Ureter (tissue), 1 donor: Measurements from ENCODE around the gene TMEM121. TPM values are rescaled to one million over a fixed set of nuclear protein-coding genes. Genes with fewer than 3 reads are reported as not detected.

Experiments
- DNase-seq: peaks from one replicate; pipeline ENCODE4 v3.0.0-alpha.2; 2020; ENCODE audit warnings: low spot score
- total RNA-seq: library from RNA; stranded (reverse); gene quantifications from one replicate; pipeline ENCODE4 v1.2.4, GENCODE V29; 2023
- donor health status: DM: yes; HTN: yes; CAD: no.

The TMEM121 gene
- total RNA-seq, 1 donor from 2014 or later = 1.1 TPM

DNA sequence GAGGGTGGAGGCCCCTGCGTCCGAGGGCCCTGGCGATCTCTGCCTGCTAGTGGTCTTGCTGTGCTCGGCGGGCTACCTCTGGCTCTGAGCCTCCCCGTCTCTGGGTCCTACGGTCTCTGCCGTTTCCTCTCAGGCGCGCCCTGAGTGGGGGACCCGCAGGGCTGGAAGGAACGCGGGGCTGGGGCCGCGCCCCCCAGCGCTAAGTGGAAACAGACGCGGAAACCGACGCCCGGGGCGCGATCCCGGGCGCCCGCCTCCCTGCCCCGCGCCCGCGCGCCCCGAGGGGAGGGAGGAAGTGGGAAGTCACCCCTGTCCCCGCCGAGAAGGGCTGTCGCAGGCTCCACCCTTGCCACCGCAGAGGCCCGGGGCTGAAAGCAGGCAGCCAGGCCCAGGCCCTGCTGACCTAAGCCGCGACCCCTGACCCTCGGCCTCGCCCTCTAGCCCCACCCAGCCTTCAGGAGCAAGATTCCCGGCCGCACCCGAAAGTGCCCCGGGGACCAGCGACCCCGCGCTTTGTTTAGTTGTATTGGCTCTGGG lies 38.9 kb upstream of the TMEM121 start:
- no peak for DNase-seq

DNA sequence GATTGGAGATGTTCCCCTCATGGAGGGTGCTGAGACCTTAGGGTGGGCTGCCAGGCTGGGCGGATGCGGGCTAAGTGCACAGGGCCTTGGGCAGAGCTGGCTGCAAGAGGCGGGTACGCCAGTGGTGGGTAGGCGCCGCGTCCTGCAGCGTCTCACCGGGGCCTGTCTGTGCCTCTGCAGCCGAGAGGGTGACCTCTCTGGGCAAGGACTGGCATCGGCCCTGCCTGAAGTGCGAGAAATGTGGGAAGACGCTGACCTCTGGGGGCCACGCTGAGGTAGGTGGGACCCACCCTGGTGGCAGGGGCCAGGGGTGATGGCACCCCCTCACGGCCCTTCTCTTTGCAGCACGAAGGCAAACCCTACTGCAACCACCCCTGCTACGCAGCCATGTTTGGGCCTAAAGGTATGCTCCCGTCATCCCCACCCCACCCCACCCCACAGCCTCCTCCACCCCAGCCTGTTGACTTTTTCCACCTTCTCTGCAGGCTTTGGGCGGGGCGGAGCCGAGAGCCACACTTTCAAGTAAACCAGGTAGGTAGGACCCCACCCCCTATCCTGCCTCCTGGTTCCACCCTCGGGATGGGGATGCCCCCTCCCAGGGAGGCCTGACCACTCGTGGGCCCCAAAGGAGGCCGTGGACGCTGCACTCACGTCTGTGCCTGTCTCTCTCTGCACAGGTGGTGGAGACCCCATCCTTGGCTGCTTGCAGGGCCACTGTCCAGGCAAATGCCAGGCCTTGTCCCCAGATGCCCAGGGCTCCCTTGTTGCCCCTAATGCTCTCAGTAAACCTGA lies 38.2 kb upstream of the TMEM121 start:
- no peak for DNase-seq

DNA sequence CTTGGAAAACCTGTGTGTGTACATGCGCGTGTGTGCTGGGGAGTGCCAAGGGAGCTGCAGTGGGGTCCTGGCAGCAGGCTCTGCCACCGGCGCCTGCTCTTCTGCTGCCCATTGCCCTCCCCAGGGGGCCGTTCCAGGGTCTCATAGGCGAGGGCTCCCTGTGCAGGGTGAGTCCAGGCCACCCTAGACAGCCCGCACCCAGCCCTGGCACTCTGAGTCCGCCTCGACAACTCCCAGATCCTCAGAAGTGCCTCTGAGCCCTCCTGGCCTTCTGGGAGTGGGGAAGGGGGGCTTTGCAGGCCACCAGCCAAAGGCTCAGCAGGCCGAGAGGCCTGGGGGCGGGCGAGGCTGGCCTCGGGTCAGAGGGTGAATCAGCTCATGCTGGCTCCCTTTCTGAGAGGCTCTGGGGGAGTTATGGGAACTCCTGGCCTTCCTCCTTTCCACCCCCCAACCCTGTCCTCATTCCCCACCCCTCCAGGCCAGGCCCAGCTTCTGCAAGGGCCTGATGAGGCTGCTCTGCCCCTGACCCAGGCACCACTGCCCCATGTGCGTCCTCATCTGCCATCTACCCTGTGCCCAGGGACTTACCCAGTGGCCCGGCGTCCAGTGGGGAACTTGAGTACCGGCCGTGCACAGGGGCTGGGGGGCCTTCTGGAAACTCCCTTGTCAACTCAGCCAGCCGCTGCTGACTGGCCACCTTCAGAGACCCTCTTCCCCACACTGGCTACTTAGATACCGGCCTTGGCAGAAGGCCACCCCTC lies 37.4 kb upstream of the TMEM121 start:
- no peak for DNase-seq

DNA sequence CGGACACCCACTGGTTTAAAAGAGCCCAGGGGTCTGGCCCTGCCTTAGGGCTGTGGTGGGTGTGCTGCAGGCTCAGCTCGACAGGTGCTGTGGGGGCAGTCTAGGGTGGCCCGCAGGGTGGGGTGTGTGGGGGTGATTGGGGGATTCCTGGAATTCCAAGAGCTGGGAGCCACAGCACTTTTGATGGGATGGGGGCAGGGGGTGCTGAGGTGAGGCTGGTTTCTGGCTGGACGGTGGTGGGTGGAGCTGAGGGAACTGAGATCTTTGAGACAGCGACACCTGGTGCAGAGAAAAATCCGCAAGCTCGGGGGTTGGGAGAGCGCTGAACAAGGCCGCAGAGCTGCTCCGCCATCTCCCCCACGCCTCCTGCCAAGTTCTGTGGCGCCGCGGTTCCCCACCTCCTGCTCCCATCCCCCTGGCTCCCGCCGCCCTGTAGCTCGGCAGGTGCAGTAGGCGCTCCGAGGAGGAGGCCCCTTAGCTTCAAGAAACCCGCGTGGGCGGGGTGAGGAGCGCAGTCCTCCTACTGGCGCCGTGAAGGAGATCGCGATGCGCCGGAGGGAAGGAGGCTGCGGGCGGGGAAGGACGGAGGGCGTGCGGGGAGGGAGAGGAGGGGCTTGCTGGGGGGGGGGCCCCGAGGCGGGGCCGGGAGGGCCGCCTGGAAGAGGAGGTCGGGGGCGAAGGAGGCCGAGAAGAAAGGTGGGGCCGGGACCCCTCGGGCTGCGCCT lies 36.7 kb upstream of the TMEM121 start:
- DNase-seq = peak; percentile 93

DNA sequence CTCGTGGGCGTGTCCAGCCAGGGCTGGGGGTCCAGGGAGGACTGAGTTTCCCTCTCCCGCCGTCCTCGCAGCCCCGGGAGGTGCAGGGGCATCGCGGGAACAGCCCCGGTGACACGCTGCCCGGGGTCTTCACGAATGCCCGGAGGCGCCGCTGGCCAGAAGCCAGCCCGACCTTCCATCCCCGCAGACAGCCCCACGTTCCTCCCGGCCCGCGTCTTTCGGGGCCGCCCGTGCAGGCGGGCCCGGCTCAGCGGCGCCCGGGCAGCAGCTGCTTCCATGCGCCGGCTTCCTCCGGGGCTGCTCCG lies 36.2 kb upstream of the TMEM121 start:
- no peak for DNase-seq

DNA sequence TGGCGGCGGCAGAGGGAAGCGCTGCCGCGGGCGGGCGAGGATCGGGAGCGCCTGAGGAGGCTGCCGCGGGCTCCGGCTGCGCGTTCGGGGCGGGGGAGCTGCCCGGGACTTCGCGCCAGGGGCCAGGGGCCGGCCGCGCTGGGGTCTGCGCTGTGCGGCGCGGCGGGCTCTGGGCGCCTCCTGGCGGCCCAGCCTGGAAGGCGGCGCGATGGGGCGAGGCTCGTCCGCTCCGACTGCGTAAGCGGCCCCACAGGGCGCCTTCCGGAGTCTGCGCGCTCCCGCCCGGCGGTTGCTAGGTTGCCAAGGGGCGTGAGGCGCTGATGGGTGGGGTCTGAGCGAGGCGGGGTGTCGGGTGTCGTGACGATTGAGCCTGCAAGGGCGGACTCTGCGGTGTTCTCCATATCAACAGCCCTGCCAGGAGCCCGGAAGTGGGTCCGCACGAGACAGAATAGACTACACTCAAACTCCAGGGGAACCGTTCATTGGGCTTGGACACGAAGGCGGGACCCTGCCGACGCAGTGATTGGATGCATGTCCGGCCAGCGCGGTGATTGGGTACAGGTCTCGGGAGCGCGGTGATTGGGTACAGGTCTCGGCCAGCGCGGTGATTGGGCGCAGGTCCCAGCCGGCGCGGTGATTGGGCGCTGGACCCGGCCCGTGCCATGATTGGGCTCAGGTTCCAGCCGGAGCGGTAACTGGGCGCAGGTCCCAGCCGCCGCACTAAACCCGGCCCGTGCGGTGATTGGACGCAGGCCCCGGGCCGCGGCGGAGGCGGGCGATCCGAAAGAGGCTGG lies 35.6 kb upstream of the TMEM121 start, which contains the start of gene TEDC1:
TEDC1 (plus strand) TSS at position 675 of the 794 bp plus-strand sequence. CDS start 130 bp downstream, outside the sequence.
- peak; percentile 99 for DNase-seq

DNA sequence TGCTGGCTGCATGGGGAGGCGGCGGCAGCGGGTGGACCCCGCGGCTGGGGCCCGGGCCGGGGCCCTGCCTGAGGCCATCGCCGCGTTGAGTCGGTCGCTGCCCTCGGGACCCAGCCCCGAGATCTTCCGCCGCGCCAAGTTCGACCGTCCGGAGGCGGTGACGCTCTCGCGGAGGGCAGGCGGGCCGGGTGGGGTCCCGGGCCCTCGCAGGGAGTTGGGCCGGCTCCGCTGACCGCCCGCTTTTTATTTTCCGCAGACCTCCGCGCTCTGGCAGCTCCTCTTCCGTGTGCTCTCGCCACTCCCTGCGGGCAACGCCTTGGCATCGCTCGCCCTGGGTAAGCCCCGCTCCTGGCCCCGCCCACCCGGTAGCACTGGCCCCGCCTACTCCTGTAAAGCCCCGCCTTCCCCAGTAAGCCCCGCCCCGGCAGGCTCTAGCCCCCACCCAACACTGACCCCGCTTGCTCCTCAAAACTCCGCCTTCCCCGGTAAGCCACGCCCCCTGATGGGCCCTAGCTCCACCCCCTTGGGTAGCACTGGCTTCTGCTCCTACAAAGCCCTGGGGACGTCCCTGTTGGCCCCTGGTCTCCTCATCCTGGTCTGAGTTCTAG lies 34.9 kb upstream of the TMEM121 start:
- DNase-seq = peak; percentile 82

DNA sequence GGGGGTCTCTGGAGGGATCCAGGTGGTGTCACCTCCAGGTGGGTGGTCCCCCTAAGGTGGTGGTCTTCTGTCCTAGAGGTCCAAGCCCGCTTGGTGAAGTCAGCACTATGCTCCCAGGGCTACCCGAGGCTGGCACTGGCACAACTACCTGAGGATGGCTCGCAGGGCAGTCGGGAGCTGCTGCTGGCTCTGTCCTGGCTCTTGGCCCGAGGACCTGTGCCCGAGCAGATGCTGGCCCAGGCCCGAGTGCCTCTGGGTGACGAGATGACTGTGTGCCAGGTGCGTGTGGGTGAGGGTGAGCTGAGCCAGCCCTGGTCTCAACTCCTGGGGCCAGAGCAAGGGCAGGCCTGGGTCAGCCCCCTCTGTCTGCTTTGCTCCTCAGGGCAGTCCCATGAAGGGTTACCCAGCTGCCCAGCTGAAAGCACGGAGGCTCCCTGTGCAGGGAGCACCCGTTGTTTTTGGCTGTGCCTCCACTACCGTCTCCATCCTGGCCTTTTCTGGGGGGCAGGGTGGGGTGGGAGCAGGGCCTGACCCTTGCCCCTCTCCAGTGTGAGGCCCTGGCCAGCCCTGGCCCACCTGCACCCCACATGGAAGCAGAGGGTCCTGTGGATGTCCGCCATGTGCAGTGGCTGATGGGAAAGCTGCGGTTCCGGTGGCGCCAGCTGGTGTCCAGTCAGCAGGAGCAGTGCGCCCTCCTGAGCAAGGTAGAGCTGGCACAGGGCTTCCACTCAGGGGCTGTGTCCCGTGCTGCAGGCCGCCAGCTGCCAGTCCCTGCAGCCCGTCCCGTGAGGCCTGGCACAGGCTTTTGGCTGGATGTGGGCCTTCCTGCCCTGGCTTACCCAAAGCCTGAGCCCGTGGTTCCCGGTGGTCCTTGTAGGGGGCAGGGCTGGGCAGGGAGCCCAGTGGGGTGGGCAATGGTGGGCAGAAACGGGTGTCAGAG lies 34.1 kb upstream of the TMEM121 start:
- peak; percentile 50 for DNase-seq

DNA sequence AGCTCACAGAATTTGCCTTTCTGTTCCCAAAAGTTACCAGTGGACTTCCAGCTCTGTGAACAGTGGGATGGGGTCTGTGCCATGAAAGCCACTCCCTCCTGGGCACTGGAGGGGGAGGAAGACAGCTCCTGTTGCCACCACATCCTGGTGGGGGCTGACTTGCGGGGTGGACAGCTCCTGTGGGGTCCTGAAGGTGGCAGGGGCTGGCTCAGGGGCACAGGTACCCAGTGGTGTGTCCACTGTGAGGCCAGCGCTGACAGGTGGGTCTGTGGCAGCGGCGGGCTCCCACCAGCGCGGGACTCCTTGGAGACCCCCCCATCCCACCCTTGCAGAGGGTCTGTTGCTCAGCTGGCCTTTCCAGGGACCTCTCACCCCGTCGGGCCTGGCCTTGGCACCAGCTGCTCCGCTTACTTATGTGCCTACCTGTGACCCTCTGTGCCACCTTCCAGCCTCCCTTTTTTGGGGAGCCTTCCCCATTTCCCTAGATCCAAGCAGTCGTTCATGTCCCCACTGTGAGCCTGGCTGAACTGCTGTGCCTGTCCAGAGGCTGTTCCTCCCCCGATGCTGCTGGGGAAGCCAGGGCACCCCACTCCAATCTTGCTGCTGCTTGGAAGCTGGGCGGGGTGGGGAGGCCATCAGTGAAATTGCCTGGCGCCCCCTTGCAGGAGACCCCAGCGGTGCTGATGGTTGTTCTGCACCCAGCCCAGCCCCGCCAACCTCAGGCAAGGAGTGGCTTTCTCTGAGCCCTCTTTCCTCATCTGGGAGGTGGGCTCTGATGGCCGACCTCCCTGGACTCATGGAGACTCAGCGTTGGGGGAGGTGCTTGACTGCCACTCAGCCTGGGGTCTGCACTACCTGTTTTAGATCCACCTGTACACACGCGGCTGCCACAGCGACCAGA lies 33.2 kb upstream of the TMEM121 start:
- peak; percentile 46 for DNase-seq

DNA sequence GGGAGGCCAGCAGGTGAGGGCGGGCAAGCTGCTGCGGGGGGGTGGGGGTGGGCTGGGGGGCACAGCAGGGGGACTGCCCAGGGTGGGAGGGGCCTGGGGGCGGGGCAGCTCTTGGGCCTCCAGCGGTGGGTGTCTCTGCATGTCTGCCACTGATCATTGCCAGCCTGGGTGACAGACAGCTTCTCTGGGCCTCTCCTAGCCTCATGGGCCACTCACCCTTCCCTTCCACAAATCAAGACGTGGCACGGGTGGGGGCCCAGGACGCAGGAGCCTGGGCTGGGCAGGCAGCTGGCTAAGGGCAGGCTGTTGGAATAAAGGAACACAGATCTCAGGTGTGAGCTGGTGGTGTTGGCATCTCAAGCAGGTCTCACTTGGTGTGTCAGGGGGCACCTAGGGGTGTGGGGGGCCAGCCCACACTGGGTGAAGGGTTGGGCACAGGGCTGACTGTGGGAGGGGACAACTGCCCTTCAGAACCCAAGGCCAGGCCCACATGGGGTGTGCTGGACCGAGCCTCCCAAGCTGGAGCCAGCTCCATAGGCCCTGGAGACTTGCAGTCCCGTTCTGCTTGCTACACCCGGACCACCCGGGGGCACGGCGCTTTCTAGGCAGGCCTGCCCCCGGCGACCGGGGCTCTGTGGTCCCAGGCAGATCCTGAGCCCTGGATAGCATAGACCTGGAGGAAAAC lies 32.3 kb upstream of the TMEM121 start:
- DNase-seq = no peak

DNA sequence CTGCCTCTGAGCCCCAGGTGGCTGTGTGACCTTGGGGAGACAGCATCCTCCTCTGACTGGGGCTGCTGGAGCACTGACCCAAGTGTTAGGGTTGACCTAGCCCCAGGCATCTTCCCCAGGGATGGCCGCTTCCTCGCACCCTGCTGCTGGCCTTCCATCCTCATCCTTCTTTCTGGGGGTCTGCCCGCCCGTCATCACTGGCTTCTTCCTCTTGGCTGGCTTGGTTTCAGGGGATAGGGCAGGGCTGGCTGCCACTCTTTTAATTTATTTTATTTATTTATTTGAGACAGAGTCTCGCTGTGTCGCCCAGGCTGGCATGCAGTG lies 31.8 kb upstream of the TMEM121 start:
- DNase-seq = no peak

DNA sequence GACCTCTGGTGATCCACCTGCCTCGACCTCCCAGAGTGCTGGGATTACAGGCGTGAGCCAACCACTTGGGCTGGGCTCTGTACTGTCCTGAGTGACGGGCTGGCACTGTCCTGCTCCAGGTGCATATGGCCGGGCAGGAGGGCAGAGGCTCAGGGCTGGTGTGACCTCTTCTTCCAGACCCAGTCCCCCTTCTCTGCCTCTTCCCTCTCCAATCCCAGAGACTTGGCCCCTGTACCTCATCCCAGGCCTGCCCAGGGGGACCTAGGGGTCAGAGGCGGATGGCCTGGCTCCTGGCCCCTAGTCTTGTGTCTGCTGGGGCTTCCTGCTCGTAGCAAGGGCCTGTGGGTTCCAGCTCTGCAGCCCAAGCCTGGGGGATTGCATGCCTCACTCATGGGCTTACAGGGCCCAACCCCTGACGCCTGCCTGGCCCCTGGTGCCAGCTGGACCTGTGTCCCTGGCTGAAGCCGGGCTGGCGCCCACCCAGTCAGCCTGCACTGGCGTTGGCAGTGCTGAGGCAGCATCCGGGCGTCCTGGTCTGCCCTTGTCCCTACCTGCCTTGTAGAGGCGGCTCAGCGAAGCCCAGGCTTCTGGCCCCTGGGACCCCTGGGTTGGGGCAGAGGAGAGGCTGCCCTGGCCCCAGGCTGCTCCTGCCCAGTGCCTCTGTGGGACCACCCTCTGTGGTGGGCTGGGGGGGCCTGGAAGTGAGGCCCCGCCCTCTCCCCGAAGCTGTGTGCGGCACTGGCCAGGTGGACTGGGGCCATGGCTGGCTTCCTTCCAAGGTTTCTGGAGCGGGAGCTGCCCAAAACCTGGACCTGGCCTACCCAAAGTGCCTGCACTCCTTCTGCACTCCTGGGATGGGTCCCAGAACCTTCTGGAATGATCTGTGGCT lies 31.0 kb upstream of the TMEM121 start:
- no peak for DNase-seq

DNA sequence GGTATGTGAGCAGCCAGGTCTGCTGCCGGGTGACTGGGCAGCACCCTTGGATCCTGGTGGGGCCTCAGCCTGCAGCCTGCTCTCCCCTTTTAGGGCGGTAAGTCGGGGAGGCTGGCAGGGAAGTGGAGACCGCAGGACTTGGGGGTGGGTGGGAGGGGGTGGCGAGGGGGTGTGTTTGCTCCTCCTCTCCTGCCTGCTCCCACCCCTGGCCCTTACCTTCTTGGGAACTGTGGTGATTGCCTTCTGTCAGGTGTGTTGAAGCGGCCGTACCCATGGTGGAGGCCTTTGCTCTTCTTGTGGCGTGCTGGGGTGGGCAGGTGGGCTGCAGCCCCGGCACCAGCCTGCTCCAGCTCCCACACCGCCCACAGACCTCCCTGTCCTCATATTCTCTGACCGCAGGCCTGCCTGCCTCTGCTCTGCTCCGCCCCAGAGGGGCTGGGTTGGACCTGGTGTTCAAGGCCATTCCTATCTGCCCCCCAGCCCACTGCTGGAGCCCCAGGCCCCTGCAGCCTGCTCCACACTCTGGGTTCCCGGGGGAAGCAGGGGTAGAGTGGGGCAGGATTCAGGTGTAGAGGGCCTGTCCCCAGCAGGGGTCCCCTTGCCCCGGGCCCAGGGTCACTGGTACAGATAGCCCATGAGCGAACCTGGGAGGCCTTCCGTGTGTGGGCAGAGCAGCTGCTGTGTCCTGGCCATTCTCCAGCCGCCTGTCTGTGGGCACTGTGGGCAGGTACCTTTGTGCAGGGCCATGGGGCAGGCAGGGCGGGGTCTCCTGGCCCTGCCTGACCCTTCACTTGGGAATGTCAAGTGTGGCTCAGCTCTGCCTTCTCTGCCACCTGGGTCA lies 30.2 kb upstream of the TMEM121 start:
- DNase-seq = no peak

DNA sequence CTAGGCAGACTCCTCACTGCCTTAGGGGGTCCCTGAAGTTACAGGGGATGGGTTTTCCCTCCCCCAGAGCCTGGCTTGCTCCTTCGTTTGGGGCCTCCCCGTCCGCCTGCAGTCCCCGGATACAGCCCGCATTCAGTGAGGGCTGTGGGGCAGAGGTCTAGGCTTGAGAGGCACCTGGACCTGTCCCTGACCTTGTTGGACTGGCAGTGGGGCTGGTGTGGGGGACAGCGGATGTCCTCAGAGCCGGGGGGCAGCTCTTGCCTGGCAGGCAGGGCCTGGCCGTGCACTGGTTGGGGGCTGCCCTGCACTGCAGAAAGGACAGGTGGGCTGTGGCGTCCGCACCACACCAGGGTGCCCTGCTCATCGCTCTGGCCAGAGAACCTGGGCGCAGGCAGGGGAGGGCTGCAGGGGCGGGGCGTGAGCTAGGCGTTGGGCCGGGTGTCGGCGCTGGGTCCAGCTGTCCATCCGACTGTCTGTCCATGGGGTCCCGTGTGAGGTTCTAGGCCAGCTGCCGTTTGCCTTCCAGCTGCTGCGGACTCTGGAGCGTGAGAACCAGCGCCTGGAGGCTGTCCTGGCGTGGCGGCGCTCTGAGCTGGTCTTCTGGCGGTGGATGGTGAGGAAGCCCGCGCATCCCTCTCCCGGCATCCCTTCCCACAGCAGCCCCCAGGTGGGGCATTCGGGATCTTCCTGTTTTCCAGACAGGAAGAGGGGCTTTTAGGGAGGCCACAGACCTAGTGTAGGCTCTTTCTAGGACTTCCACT lies 29.4 kb upstream of the TMEM121 start:
- DNase-seq = no peak

DNA sequence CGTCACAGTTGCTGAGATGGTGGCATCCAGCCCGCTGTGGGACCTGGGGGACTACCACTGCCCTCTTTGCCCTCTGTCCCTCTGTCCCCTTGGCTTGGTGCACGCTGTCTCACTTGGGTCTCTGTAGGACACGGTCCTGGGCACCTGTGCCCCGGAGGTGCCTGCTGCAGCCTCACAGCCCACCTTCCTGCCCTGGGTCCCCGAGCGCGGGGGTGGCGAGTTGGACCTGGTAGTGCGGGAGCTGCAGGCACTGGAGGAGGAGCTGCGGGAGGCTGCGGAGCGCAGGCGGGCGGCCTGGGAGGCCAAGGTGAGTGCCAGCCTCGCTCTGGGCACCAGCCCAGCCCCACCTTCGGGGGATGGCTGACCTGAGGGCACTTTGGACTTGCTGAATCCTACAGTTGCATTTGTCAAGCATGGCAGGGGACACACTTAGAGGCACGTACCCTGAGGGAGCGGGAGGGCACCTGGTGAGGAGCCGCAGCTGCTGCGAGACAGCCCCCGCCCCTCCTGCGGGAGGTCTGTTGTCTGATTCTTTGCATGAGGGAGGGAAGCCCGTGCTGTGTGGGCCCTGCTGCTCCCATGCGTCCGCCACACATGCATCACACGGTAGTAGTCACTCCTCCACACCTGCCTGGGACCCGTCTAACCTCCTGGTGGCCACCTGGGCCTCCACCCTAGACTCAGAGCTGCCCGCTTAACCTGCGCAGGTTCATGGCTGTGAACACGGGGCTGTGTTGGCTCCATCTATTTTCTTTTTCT lies 28.5 kb upstream of the TMEM121 start:
- no peak for DNase-seq
